GM12864 (cell line): ENCODE measurements around the gene PATL1.
A peak's percentile ranks its signal among the peaks of the same experiment; 100 is the strongest.

Experiments
- DNase-seq: peaks from one replicate; pipeline ENCODE4 v3.0.0-alpha.2; 2011; ENCODE audit warnings: low read depth
- H3K4me3 ChIP-seq: 2 replicates; pipeline ENCODE4 v1.5.1; 2011; ENCODE audit warnings: mild to moderate bottlenecking, low read depth, low read length, control low read depth
- CTCF ChIP-seq: IDR thresholded peaks from 2 replicates; pipeline ENCODE4 v1.5.1; 2011; ENCODE audit warnings: low read depth, mild to moderate bottlenecking, moderate library complexity, low read length, control low read depth, inconsistent platforms; ENCODE audit errors: missing control alignments

PATL1 gene, protein sequence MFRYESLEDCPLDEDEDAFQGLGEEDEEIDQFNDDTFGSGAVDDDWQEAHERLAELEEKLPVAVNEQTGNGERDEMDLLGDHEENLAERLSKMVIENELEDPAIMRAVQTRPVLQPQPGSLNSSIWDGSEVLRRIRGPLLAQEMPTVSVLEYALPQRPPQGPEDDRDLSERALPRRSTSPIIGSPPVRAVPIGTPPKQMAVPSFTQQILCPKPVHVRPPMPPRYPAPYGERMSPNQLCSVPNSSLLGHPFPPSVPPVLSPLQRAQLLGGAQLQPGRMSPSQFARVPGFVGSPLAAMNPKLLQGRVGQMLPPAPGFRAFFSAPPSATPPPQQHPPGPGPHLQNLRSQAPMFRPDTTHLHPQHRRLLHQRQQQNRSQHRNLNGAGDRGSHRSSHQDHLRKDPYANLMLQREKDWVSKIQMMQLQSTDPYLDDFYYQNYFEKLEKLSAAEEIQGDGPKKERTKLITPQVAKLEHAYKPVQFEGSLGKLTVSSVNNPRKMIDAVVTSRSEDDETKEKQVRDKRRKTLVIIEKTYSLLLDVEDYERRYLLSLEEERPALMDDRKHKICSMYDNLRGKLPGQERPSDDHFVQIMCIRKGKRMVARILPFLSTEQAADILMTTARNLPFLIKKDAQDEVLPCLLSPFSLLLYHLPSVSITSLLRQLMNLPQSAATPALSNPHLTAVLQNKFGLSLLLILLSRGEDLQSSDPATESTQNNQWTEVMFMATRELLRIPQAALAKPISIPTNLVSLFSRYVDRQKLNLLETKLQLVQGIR

GRCh38 chr11:59668950-59669610, at the start of gene PATL1:
Gene PATL1 (minus strand): TSS chr11:59669037. CDS start chr11:59668895, 142 bp downstream.
- TF ChIP-seq CTCF, result no peak
- peak within 1 kb of the TSS; percentile 53 for H3K4me3 ChIP-seq
- peak; percentile 94 for DNase-seq

GRCh38 chr11:59716051-59716450, 47.2 kb upstream of the PATL1 start:
- no peak for TF ChIP-seq CTCF
- H3K4me3 ChIP-seq, result no peak overlapping the region
- no peak for DNase-seq

DNA sequence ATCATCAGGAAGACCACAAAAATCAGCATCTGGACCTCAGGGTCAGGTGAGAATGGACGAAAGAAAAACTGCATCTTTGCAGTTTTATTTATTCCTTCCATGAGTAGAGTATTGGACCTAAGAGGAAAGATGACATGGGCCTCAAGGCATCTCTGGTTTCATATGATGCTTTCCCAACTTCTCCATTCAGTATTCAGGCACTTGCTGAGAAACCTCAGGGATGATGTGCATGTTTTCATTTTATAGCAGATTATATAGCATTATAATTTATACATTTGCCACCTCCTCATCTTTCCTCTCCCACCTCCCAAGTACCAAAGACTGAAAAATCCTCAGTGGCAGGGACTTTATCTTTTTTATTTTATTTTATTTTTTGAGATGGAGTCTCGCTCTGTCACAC, 44.9 kb upstream of the PATL1 start, which contains the start of gene OR10V1:
Gene OR10V1, minus strand, starts transcription at position 101 of the 400 bp plus-strand sequence. Its CDS starts 0 bp downstream, at position 101.
- TF ChIP-seq CTCF, result no peak
- DNase-seq, result no peak
- no peak within 1 kb of the TSS for H3K4me3 ChIP-seq

- TF ChIP-seq CTCF, result no peak
- no peak for DNase-seq
- no peak overlapping the region for H3K4me3 ChIP-seq
These were observed 41.5 kb upstream of the PATL1 start for GRCh38 chr11:59710136-59710847.

DNA sequence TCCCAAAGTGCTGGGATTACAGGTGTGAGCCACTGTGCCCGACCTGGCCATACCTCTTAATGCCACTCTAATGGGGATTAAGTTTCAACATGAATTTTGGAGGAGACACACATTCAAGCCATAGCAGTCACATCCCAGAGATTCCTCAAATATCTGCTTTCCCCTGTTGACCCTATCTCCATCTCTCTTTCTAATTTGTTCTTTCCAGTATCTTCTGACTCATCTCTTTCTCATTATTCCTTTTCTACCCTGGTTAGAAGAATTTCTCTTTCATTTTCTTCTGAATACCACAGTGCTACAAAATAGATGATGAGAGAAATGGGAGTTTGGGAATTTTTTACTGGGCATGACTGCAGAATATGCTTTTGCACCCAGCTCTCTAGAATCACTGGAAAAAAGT, 39.7 kb upstream of the PATL1 start:
- no peak overlapping the region for H3K4me3 ChIP-seq
- no peak for DNase-seq
- TF ChIP-seq CTCF, result no peak

DNA sequence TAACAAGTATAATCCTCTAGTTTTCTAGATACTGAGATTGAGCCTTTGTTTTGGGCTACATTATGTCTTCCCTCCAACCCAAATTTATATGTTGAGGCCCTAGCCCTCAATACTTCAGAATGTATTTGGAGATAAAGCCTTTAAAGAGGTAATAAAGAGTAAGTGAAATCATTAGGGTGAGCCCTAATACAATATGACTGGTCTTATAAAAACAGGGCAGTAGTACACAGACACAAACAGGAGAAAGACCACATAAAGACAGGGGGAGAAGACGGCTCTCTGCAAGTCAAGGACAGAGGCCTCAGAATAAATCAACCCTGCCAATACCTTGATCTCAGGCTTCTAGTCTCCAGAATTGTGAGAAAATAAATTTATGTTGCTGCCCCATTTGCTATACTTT, 38.5 kb upstream of the PATL1 start:
- no peak overlapping the region for H3K4me3 ChIP-seq
- no peak for TF ChIP-seq CTCF

More for the DNA sequence above, 38.5 kb upstream of the PATL1 start:
- DNase-seq, result no peak
